ENCODE data around the gene SEC14L5. TPM values are rescaled to one million over a fixed set of nuclear protein-coding genes. Genes with fewer than 3 reads are reported as not detected.
"Not testable (repeated sequence)": the region's sequence is repeated elsewhere in the genome, so short reads cannot be mapped to it uniquely, and the experiment has no call there.

The SEC14L5 gene
- polyA plus RNA-seq, 1 experiment = 0.05 TPM

GRCh38 chr16:4926928-4927327 is 31.2 kb upstream of the SEC14L5 start:
- CTCF ChIA-PET = no interaction called here
- DNase-seq (ENCODE audit: low read depth, low spot score) = no peak
- no peak for TF ChIP-seq CTCF (IDR thresholded peaks at IDR 0.05; ENCODE audit: low read depth, low read length)

GRCh38 chr16:4927661-4928060 is 30.5 kb upstream of the SEC14L5 start:
- ChIA-PET CTCF (no interaction called here), POLR2A (interaction anchor here (0.6 kb wide), 1 partner anchor 14 kb away, joined by 5 read pairs; no protein-coding TSS in a partner anchor)
- Histone ChIP-seq H3K4me3 (ENCODE audit: low read depth, low read length) (no peak overlapping the region), H3K27me3 (ENCODE audit: control insufficient read depth, insufficient read depth, low read length) (peaks cover 11% of the 10 kb centered on the region), H3K27ac (ENCODE audit: low read depth, low read length) (no peak overlapping the region), H3K9me3 (ENCODE audit: control insufficient read depth, insufficient read depth, low read length) (peaks cover 21% of the 10 kb centered on the region)
- no peak for TF ChIP-seq CTCF (IDR thresholded peaks at IDR 0.05; ENCODE audit: low read depth, low read length)
- no peak for DNase-seq (ENCODE audit: low read depth, low spot score)

More at GRCh38 chr16:4926928-4927327, 31.2 kb upstream of the SEC14L5 start:
- peaks cover 10% of the 10 kb centered on the region for H3K27me3 ChIP-seq (ENCODE audit: control insufficient read depth, insufficient read depth, low read length)
- no peak overlapping the region for H3K27ac ChIP-seq (ENCODE audit: low read depth, low read length)
- POLR2A ChIA-PET = no interaction called here
- H3K9me3 ChIP-seq (ENCODE audit: control insufficient read depth, insufficient read depth, low read length) = peaks cover 21% of the 10 kb centered on the region
- H3K4me3 ChIP-seq (ENCODE audit: low read depth, low read length) = no peak overlapping the region

GRCh38 chr16:4928227-4928626 is 29.9 kb upstream of the SEC14L5 start:
- DNase-seq (ENCODE audit: low read depth, low spot score) = no peak
- Histone ChIP-seq H3K27me3 (ENCODE audit: control insufficient read depth, insufficient read depth, low read length) (peaks cover 13% of the 10 kb centered on the region), H3K27ac (ENCODE audit: low read depth, low read length) (no peak overlapping the region), H3K9me3 (ENCODE audit: control insufficient read depth, insufficient read depth, low read length) (peaks cover 21% of the 10 kb centered on the region), H3K4me3 (ENCODE audit: low read depth, low read length) (no peak overlapping the region)
- CTCF ChIA-PET = no interaction called here
- TF ChIP-seq CTCF (IDR thresholded peaks at IDR 0.05; ENCODE audit: low read depth, low read length) = no peak
- POLR2A ChIA-PET = no interaction called here

- POLR2A ChIA-PET; H3K4me3 ChIP-seq (ENCODE audit: low read depth, low read length); H3K27ac ChIP-seq (ENCODE audit: low read depth, low read length); DNase-seq (ENCODE audit: low read depth, low spot score); CTCF ChIA-PET: not testable (repeated sequence)
- H3K9me3 ChIP-seq (ENCODE audit: control insufficient read depth, insufficient read depth, low read length) = peaks cover 21% of the 10 kb centered on the region
- peaks cover 22% of the 10 kb centered on the region for H3K27me3 ChIP-seq (ENCODE audit: control insufficient read depth, insufficient read depth, low read length)
Observed at GRCh38 chr16:4929619-4930018, 28.5 kb upstream of the SEC14L5 start.

- CTCF ChIA-PET = interaction anchor here (0.7 kb wide), 1 partner anchor 25 kb away, joined by 3 read pairs; no protein-coding TSS in a partner anchor
- peaks cover 17% of the 10 kb centered on the region for H3K9me3 ChIP-seq (ENCODE audit: control insufficient read depth, insufficient read depth, low read length)
Observed at GRCh38 chr16:4931381-4931780, 26.7 kb upstream of the SEC14L5 start.

More at GRCh38 chr16:4931381-4931780, 26.7 kb upstream of the SEC14L5 start:
- TF ChIP-seq CTCF (IDR thresholded peaks at IDR 0.05; ENCODE audit: low read depth, low read length) = no peak
- Histone ChIP-seq H3K27ac (ENCODE audit: low read depth, low read length) (no peak overlapping the region), H3K27me3 (ENCODE audit: control insufficient read depth, insufficient read depth, low read length) (peaks cover 35% of the 10 kb centered on the region), H3K4me3 (ENCODE audit: low read depth, low read length) (no peak overlapping the region)
- POLR2A ChIA-PET = interaction anchor here (1.2 kb wide), 1 partner anchor 12 kb away, joined by 4 read pairs; no protein-coding TSS in a partner anchor
- DNase-seq (ENCODE audit: low read depth, low spot score) = no peak

Data from AG04450 (cell line).